Adipose tissue (tissue), 3 donors: ENCODE measurements around the gene ELOVL1. TPM values are rescaled to one million over a fixed set of nuclear protein-coding genes. Genes with fewer than 3 reads are reported as not detected.
"Not testable (repeated sequence)": the region's sequence is repeated elsewhere in the genome, so short reads cannot be mapped to it uniquely, and the experiment has no call there.

Experiments
- H3K27ac ChIP-seq: one replicate; pipeline ENCODE4 v1.5.1; 2013; ENCODE audit warnings: low read depth, low read length
- WGBS, 3 donors: extraction: QIAGEN DNeasy Blood & Tissue Kit; methylation state at CpG; one replicate each; pipeline ENCODE4 v1.1.7; 2013; 5-methylcytosine and 5-hydroxymethylcytosine counted together
- polyA plus RNA-seq, 3 donors: library from polyadenylated mRNA; stranded (reverse); fragments of 200-250 nt; gene quantifications; one replicate each; pipeline ENCODE4 v1.2.3, GENCODE V29; 2013
- donor health status: healthy with polysubstance abuse.
- donor health status: Bipolar disorder and iron deficiency.
- donor health status: healthy.

The ELOVL1 gene
- 100 to 1,000 TPM in 1 of 3 donors, 10 to 100 TPM in 2; 53.1 to 132 (median 61.7) TPM for polyA plus RNA-seq

DNA sequence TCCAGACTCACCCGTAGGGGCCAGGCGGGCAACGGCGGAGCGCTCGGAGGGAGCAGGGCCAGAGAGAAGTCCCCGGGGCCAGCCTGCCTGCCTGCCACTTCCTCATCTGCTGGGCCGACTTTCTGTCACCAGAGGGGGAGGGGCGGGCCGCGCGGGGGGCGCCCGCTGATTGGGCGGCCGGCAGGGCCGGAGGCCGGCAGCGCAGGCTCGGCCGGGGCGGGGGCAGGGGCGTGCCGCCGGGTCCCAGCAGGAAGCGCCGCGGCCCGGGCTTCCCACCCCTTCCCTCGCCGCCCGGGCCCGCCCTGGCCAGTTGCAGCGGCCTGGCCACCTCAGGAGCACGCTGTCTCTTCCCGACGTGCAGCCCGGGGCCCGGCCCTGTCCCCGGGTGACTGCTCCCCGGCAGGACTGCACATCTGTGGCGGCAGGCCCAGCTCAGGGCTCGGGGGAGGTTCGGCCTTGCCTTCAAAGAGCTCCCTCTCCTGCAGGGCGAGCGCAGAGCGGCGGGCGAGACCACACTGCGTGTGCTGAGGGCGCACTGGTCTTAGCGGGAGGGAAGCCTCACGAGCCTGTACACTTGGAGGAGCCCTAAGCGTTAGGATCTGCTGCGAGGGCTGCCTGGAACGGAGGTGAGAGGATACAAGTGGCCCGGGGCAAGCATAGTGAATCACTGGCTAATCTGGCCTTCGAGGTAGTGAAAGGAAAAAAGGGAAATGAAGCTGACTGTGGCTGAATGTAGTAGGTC lies at the start of gene ELOVL1:
Gene ELOVL1, minus strand, starts transcription at position 108 of the 742 bp plus-strand sequence. CDS start 2,402 bp downstream, outside the sequence.
- 0% methylated on average over 39 to 58 of the region's 58 CpGs for WGBS, 3 donors
- peak within 1 kb of the TSS; percentile 68 for H3K27ac ChIP-seq

GRCh38 chr1:43415901-43416300 lies 48.1 kb upstream of the ELOVL1 start:
- 71 to 85% (median 80%) methylated on average over 5 of the region's 5 CpGs for WGBS, 3 donors
- no peak overlapping the region for H3K27ac ChIP-seq

GRCh38 chr1:43414634-43415223 lies 46.9 kb upstream of the ELOVL1 start:
- no peak overlapping the region for H3K27ac ChIP-seq
- 75 to 90% (median 78%) methylated on average over 5 of the region's 5 CpGs for WGBS, 3 donors

DNA sequence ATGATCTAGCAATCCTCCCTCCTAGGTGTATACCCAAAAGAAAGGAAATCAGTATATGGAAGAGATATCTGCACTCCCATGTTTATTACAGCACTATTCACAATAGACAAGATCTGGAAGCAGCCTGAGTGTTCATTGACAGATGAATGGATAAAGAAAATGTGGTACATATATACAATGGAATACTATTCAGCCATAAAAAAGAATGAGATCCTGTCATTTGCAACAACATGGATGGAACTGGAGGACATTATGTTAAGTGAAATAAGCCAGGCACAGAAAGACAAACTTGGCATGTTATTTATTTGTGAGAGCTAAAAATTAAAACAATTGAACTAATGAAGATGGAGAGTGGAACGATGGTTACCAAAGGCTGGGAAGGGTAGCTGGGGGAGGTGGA lies 45.6 kb upstream of the ELOVL1 start:
- 98 to 100% (median 100%) methylated on average over 1 of the region's 1 CpG for WGBS, 3 donors
- H3K27ac ChIP-seq, result not testable (repeated sequence)

GRCh38 chr1:43410571-43410970 lies 42.8 kb upstream of the ELOVL1 start:
- 85 to 94% (median 94%) methylated on average over 3 of the region's 3 CpGs for WGBS, 3 donors
- H3K27ac ChIP-seq, result no peak overlapping the region

DNA sequence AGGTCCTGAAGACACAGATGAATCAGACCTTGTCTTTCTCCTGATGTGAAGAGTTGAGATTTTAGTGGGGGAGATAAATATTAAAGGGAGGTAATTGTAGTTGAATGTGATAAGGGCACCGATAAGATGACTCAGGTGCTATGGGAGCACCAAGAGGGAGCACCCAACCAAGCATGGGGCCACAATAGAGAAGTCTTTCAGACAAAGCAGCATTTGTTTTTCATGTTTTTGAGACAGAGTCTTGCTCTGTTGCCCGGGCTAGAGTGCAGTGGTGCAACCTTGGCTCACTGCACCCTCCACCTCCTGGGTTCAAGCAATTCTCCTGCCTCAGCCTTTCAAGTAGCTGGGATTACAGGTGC lies 38.0 kb upstream of the ELOVL1 start:
- 89 to 91% (median 91%) methylated on average over 2 of the region's 2 CpGs for WGBS, 3 donors
- no peak overlapping the region for H3K27ac ChIP-seq

DNA sequence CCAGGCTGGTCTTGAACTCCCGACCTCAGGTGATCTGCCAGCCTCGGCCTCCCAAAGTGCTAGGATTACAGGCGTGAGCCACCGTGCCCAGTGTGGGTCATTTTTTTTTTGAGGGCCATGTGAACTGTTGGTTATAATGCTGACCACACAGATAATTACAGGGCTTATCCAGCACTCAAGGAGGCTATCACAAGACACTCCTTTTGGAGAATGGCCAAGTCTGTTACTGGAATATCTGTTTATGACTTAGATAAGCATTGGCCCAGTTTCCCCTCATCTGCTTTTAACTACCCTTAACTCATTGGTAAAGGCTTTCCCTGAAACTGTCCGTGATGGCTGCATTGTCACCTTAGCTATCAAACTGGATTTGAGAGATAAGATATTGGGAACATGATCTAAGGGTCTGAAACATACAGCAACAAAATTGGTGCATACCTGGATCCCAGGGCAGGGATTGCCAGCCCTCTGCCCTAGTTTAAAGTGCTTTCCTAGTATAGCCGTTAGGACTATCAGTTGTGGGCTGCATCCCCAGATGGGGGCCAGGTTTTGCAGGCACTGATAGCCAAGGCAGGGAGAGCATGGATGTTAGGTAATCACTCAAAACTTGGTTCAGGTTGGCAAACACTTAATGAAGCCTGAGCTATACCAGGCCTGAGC lies 37.5 kb upstream of the ELOVL1 start:
- 63 to 88% (median 69%) methylated on average over 6 of the region's 6 CpGs for WGBS, 3 donors
- no peak overlapping the region for H3K27ac ChIP-seq

DNA sequence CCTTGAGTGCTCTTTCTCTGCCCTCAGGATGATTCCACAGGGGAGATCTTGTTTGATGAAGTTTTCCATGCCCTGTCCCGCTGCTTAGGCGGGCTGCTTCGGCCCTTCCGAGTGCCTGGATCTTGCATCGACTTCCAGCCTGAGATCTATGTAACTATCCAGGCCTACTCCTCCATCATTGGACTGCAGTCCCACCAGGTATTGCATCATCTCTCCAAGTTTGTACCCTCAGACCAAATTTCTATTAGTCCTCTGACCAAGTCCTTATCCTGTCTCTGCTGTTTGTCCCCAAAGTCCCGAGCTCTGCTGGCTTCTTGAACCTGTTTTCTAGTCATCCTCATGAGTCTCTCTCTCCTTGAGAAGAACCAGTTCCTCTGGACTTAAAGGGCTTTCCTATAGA lies 36.5 kb upstream of the ELOVL1 start:
- WGBS, 3 donors, result 97 to 98% (median 97%) methylated on average over 6 of the region's 6 CpGs
- H3K27ac ChIP-seq, result no peak overlapping the region

DNA sequence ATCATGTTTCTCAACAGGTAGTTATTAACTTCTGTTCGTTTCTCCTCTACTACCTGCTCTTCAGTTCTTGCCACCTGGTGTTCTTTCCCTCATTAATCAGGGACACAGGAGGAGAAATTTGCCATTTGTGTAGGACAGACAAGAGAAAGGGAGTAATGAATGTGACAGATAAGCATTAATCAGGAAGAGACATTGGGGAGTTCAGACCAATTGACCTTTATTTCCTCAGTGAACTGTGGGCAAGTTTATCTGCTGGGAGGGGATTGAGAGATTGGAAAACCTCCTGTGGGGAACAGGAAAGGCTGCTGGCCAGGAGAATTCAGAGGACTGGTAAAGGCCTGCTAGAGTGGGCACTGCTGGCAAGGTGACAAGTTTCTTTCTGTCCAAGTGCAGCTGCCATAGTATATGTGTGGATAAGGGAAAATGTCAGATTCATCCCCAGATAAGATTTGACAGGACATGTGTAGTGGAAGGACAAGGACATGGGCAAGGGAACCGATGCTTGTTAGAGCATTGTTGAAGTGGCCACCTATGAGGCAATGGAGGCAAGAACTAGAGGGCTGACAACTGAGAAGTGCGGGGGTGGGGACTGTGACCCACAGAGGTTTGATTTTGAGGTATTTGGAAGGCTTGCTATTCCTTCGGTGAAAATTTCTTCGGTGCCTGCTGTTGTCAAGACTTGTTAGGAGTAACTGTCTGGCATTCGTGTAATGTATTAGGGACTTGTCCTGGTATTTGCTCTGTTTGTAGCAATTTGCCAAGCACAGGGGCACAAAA lies 34.5 kb upstream of the ELOVL1 start:
- 75 to 86% (median 86%) methylated on average over 6 of the region's 6 CpGs for WGBS, 3 donors
- H3K27ac ChIP-seq, result no peak overlapping the region

- WGBS, 3 donors, result 96 to 98% (median 97%) methylated on average over 9 of the region's 9 CpGs
- H3K27ac ChIP-seq, result not testable (repeated sequence)
These were observed 32.6 kb upstream of the ELOVL1 start for GRCh38 chr1:43400441-43400840.

DNA sequence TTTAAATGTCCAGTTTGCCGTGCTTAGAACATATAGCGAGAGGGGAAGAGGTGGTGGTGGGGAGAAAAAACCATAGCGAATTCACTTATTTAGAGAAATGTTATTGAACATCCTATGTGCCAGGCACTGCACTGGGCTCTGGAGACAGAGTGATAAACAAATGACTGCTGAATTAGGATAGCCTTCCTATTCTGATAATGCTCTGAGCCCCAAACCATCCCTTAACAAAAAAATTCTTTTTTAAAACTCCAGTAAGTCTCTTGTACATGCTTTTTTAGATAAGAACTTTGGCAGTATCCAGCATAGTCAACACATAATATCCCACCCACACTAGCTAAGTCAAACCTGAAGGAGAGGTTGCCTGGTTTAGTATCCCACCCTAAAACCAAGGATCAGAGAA lies 30.4 kb upstream of the ELOVL1 start:
- no peak overlapping the region for H3K27ac ChIP-seq
- 94 to 98% (median 97%) methylated on average over 3 of the region's 3 CpGs for WGBS, 3 donors

DNA sequence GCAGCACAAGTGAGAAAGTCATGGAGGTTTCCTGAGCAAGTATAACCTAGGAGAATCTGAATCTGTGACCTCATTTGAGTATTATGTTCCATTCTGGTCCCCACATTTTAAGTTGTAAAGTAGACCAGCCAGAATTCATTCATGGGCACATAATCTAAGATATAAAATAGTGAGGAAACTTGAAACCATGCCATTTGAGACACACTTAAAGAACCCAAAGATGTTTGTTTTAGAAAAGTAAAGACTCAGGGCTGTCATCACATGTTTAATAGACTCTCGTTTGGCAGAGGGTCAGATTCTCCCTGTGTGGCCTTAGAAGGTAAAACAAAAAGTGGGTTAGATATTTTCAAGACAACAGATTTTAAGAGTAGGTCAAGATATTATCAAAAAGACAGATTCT lies 28.2 kb upstream of the ELOVL1 start:
- H3K27ac ChIP-seq, result no peak overlapping the region
- WGBS, 3 donors, result 58 to 85% (median 75%) methylated on average over 1 of the region's 1 CpG

- 85 to 94% (median 89%) methylated on average over 4 of the region's 4 CpGs for WGBS, 3 donors
- H3K27ac ChIP-seq, result no peak overlapping the region
These were observed 27.7 kb upstream of the ELOVL1 start for GRCh38 chr1:43395523-43395922.

DNA sequence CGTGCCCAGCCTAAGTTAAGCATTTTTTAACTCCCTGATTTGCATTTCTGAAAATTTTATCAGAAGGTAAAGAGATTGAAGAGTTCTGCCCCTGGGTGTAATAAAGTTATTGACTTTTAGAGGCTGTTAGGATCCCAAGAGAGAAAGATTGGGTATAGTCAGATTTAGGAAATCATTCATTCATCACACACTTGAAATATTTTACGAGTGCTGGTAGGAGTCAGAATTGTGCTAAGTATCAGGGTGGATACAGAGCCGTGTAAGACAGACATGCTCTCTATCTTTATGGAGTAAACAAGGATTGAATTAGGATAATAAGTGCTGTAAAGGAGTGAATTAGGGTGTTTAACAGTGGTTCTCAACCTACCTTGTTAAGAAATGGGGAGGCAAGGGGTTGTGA lies 24.9 kb upstream of the ELOVL1 start:
- 64 to 72% (median 72%) methylated on average over 3 of the region's 3 CpGs for WGBS, 3 donors
- H3K27ac ChIP-seq, result no peak overlapping the region

GRCh38 chr1:43389326-43390313 lies 21.8 kb upstream of the ELOVL1 start, which contains the start of the genes MED8 and SZT2:
TSS of gene MED8 (minus strand) at chr1:43389800. CDS start at chr1:43389764, 36 bp downstream.
TSS of gene SZT2 (plus strand) at chr1:43389899. CDS start at chr1:43389969, 70 bp downstream.
- H3K27ac ChIP-seq, result peak within 1 kb of the TSS; percentile 36
- 0% methylated on average over 65 of the region's 65 CpGs for WGBS, 3 donors

- WGBS, 3 donors, result 30 to 42% (median 40%) methylated on average over 3 of the region's 3 CpGs
- H3K27ac ChIP-seq, result no peak overlapping the region
These were observed 20.8 kb upstream of the ELOVL1 start for GRCh38 chr1:43388613-43389012.

DNA sequence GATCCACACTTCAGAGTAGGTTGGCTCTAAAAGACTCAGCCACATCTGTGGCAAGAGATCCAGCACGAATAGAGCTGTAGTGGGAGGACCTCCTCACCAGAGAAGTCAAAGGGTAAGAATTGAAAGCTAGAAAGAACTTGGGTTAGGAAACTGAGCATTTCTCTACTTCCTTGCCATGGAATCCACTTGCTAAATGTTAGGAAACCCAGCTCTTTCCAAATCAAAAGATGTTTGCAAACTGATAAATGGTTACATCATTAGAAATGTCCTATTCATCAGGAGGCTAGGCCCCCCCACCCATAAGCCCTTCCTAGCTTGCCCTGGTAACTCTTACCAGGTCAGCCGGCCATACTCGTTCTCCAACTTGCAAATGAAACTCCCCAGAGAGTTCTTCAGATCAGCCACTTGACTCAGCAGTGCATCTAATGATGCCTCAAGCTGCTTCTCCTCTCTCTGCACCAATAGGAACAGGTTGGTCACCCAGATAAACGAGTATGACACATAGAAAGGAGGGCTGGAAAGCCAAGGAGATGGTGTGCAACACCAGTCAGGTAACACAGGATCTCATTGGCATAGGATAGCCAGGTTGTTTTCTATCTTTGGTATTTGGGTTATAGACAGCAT lies 20.3 kb upstream of the ELOVL1 start:
- H3K27ac ChIP-seq, result no peak overlapping the region
- WGBS, 3 donors, result 40 to 50% (median 47%) methylated on average over 4 of the region's 4 CpGs
